Neural progenitor cell (in vitro differentiated cells): Measurements from ENCODE around the gene FAM50B.

Experiments used
- CTCF ChIP-seq: fragments of 200-600 bp; sonication (generic); IDR thresholded peaks from 2 replicates; pipeline ENCODE4 v1.5.1; 2017; ENCODE audit warnings: antibody characterized with exemption, mild to moderate bottlenecking
- EZH2 ChIP-seq: fragments of 200-600 bp; sonication (generic); IDR thresholded peaks from 2 replicates; pipeline ENCODE4 v1.6.1; 2017; ENCODE audit warnings: antibody characterized with exemption, mild to moderate bottlenecking, moderate library complexity
- EZH2phosphoT487 ChIP-seq: fragments of 200-600 bp; sonication (generic); IDR thresholded peaks from 2 replicates; pipeline ENCODE4 v1.6.1; 2017; ENCODE audit warnings: antibody characterized with exemption

GRCh38 chr6:3831761-3832530 is 17.2 kb upstream of the FAM50B start:
- no peak for TF ChIP-seq CTCF
- TF ChIP-seq EZH2, result no peak
- no peak for TF ChIP-seq EZH2phosphoT487
